HepG2 (cell line): ENCODE results near the gene ELAVL4. TPM values are rescaled to one million over a fixed set of nuclear protein-coding genes. Genes with fewer than 3 reads are reported as not detected.

Experiments used
- ATAC-seq: fragments of 200-7000 bp; cut with Tn5 transposase; 3 replicates; pipeline ENCODE4 v1.9.1; 2020; ENCODE audit warnings: mild to moderate bottlenecking, moderate library complexity
- BruUV-seq: library from RNA; stranded (reverse); fragments of 400-500 nt; replicated peaks from 2 replicates; lab custom pipeline; 2021; lab: Mats Ljungman, UMichigan
- CTCF ChIA-PET: fragments of 300-600 bp; formaldehyde crosslinking; extraction: SDS; loops from one replicate; lab custom pipeline; 2021; ENCODE audit warnings: low total read pairs, inconsistent platforms, low intra/inter-chr PET ratio; lab: Yijun Ruan, JAX
- POLR2A ChIA-PET: fragments of 350-600 bp; sonication (Branson Sonifier 250); formaldehyde crosslinking; loops from one replicate; lab custom pipeline; 2020; ENCODE audit warnings: antibody characterized with exemption, inconsistent platforms; lab: Yijun Ruan, JAX
- DNase-seq: peaks from one replicate; pipeline ENCODE4 v3.0.0-alpha.2; 2015; ENCODE audit warnings: low spot score
- FAIRE-seq: peaks from 3 replicates; lab custom pipeline; 2011; peaks lifted over from hg19 to GRCh38; lab: Jason Lieb, UNC
- H2AFZ ChIP-seq: one replicate; pipeline ENCODE4 v1.6.1; 2011; ENCODE audit warnings: low read length, inconsistent platforms
- H3K27ac ChIP-seq: fragments of 300-600 bp; 3 replicates; pipeline ENCODE4 v1.8.0; 2011; ENCODE audit warnings: mixed run types, mild to moderate bottlenecking, mixed read lengths, low read length, inconsistent platforms; ENCODE audit not compliant: insufficient read depth; ENCODE audit errors: extremely low read length
- H3K27me3 ChIP-seq, 2 experiments: fragments of 200-600 bp in 1 of 2; 2 replicates in 1 of 2; 3 replicates in 1 of 2; pipeline versions ENCODE4 v1.6.0 to v1.8.0; 2011; ENCODE audit warnings: low read length in 2 of 2, mild to moderate bottlenecking in 2 of 2, moderate library complexity in 2 of 2, inconsistent platforms in 1 of 2; ENCODE audit not compliant: insufficient read depth in 2 of 2, control insufficient read depth in 1 of 2
- H3K36me3 ChIP-seq, 2 experiments: fragments of 200-600 bp in 1 of 2; replicated peaks in 1 of 2; 2 replicates in 1 of 2; 3 replicates in 1 of 2; pipeline versions ENCODE4 v1.5.1 to v1.8.0; 2011; ENCODE audit warnings: low read length in 2 of 2, inconsistent platforms in 1 of 2; ENCODE audit not compliant: insufficient read depth in 2 of 2, control insufficient read depth in 1 of 2
- H3K4me1 ChIP-seq: 2 replicates; pipeline ENCODE4 v1.5.1; 2012; ENCODE audit warnings: low read length, inconsistent platforms; ENCODE audit not compliant: insufficient read depth
- H3K4me2 ChIP-seq: 2 replicates; pipeline ENCODE4 v1.6.0; 2011; ENCODE audit warnings: low read depth, low read length, inconsistent platforms
- H3K4me3 ChIP-seq, 3 experiments: fragments of 200-600 bp in 1 of 3; sonication (generic), shearing (Covaris generic) in 1 of 3; replicated peaks in 1 of 3; 2 replicates each; pipeline ENCODE4 v1.5.1; 2011 to 2016; ENCODE audit warnings: low read length in 3 of 3, inconsistent platforms in 2 of 3, low read depth in 2 of 3, mild to moderate bottlenecking in 2 of 3, control low read depth in 1 of 3, mixed read lengths in 1 of 3; ENCODE audit not compliant: insufficient read depth in 1 of 3
- H3K79me2 ChIP-seq: one replicate; pipeline ENCODE4 v1.6.1; 2011; ENCODE audit warnings: low read length, inconsistent platforms; ENCODE audit not compliant: insufficient read depth
- H3K9ac ChIP-seq: 2 replicates; pipeline ENCODE4 v1.6.0; 2011; ENCODE audit warnings: mild to moderate bottlenecking, low read depth, low read length, inconsistent platforms; ENCODE audit not compliant: insufficient read depth
- H3K9me3 ChIP-seq: 2 replicates; pipeline ENCODE4 v1.5.1; 2012; ENCODE audit warnings: mild to moderate bottlenecking, low read length
- H4K20me1 ChIP-seq: 2 replicates; pipeline ENCODE4 v1.6.0; 2011; ENCODE audit warnings: inconsistent platforms, mild to moderate bottlenecking, low read length, moderate library complexity; ENCODE audit not compliant: insufficient read depth
- E2F2 ChIP-seq: sonication (generic); formaldehyde crosslinking; IDR thresholded peaks from 2 replicates; pipeline ENCODE4 v1.4.0; 2020; ENCODE audit warnings: missing genetic modification reagents, borderline replicate concordance
- FIP1L1 ChIP-seq: fragments of 200-400 bp; formaldehyde crosslinking; IDR thresholded peaks from 2 replicates; pipeline ENCODE4 v1.6.1; 2018; ENCODE audit warnings: low read depth, mild to moderate bottlenecking, low read length, moderate library complexity, borderline replicate concordance; ENCODE audit not compliant: insufficient read depth
- FOXO4 ChIP-seq: sonication (generic); formaldehyde crosslinking; conservative IDR thresholded peaks from 2 replicates; pipeline ENCODE4 v1.8.1; 2023; ENCODE audit warnings: missing genetic modification reagents
- KLF6 ChIP-seq: IDR thresholded peaks from 2 replicates; pipeline ENCODE4 v1.8.0; 2016; ENCODE audit warnings: missing biosample characterization, missing genetic modification reagents
- ZNF3 ChIP-seq: IDR thresholded peaks from 2 replicates; pipeline ENCODE4 v1.7.0; 2017; ENCODE audit warnings: inconsistent platforms
- ZNF672 ChIP-seq: sonication (generic); formaldehyde crosslinking; IDR thresholded peaks from 2 replicates; pipeline ENCODE4 v1.8.1; 2022; ENCODE audit warnings: missing genetic modification reagents
- WGBS: methylation state at CpG from one replicate; pipeline ENCODE4 v1.1.6; 2017; ENCODE audit warnings: low lambda C conversion rate; 5-methylcytosine and 5-hydroxymethylcytosine counted together
- in situ Hi-C: cut with HindIII; loops from 2 replicates; pipeline ENCODE4 v1.10.0; 2017; ENCODE audit warnings: low pct_unique_long_range_greater_than_20kb; ENCODE audit not compliant: extremely low pct_ligation_motif_present
- intact Hi-C: fragments of 100-400 bp; cut with micrococcal nuclease; formaldehyde crosslinking; loops from one replicate; pipeline ENCODE4 v1.10.0; 2022; ENCODE audit not compliant: unreplicated experiment
- polyA plus RNA-seq, 8 experiments: library from polyadenylated mRNA; depleted of rRNA in 3 of 8; stranded (reverse) in 7 of 8; unstranded in 1 of 8; fragments of >200 nt; fragmentation: Illumina TruSeq in 4 of 8; extraction: Trizol in 4 of 8; gene quantifications; 2 replicates each; pipeline versions ENCODE4 v1.2.1 to v1.2.3, GENCODE V29; 2011 to 2016; ENCODE audit warnings: low read depth in 4 of 8, missing spikeins in 1 of 8, mixed read lengths in 1 of 8; ENCODE audit not compliant: insufficient read depth in 1 of 8
- total RNA-seq, 5 experiments: library from RNA; depleted of rRNA; stranded (reverse); fragments of >200 nt; fragmentation: Illumina TruSeq; extraction: Trizol; gene quantifications; 2 replicates each; pipeline ENCODE4 v1.2.3, GENCODE V29; 2016; ENCODE audit warnings: low read depth in 1 of 5
- TF ChIP-seq, protein P1 (sequence below): sonication (generic); formaldehyde crosslinking; IDR thresholded peaks from 2 replicates; pipeline ENCODE4 v1.4.0; 2020; ENCODE audit warnings: low read depth, mild to moderate bottlenecking, missing genetic modification reagents
- TF ChIP-seq, protein P2 (sequence below): sonication (generic); formaldehyde crosslinking; IDR thresholded peaks from 2 replicates; pipeline ENCODE4 v1.5.0; 2020; ENCODE audit warnings: mild to moderate bottlenecking, missing genetic modification reagents

ELAVL4 gene
- total and polyA plus RNA-seq, 2 of the 13 experiments (the other 11 are each of a cell fraction or from before 2014, with no cell fraction given): not detected

GRCh38 chr1:50139339-50140181 is 30.8 kb downstream of the ELAVL4 start:
- TF ChIP-seq FIP1L1: no peak
- TF ChIP-seq, protein P1, sequence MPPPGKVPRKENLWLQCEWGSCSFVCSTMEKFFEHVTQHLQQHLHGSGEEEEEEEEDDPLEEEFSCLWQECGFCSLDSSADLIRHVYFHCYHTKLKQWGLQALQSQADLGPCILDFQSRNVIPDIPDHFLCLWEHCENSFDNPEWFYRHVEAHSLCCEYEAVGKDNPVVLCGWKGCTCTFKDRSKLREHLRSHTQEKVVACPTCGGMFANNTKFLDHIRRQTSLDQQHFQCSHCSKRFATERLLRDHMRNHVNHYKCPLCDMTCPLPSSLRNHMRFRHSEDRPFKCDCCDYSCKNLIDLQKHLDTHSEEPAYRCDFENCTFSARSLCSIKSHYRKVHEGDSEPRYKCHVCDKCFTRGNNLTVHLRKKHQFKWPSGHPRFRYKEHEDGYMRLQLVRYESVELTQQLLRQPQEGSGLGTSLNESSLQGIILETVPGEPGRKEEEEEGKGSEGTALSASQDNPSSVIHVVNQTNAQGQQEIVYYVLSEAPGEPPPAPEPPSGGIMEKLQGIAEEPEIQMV (CRISPR knock-in tag): no peak
- TF ChIP-seq KLF6 (CRISPR knock-in tag): no peak
- no peak for TF ChIP-seq ZNF3 (CRISPR knock-in tag)
- TF ChIP-seq ZNF672 (CRISPR knock-in tag): no peak
- TF ChIP-seq E2F2 (CRISPR knock-in tag): no peak
- TF ChIP-seq FOXO4 (CRISPR knock-in tag): no peak
- TF ChIP-seq, protein P2, sequence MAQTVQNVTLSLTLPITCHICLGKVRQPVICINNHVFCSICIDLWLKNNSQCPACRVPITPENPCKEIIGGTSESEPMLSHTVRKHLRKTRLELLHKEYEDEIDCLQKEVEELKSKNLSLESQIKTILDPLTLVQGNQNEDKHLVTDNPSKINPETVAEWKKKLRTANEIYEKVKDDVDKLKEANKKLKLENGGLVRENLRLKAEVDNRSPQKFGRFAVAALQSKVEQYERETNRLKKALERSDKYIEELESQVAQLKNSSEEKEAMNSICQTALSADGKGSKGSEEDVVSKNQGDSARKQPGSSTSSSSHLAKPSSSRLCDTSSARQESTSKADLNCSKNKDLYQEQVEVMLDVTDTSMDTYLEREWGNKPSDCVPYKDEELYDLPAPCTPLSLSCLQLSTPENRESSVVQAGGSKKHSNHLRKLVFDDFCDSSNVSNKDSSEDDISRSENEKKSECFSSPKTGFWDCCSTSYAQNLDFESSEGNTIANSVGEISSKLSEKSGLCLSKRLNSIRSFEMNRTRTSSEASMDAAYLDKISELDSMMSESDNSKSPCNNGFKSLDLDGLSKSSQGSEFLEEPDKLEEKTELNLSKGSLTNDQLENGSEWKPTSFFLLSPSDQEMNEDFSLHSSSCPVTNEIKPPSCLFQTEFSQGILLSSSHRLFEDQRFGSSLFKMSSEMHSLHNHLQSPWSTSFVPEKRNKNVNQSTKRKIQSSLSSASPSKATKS (CRISPR knock-in tag): no peak
- Histone ChIP-seq H3K4me1 (no peaks in the 10 kb centered on the region), H3K27me3 (no peaks in the 10 kb centered on the region), H3K4me3 (no peak overlapping the region), H3K27ac (no peak overlapping the region), H3K9ac (no peak overlapping the region), H3K36me3 (no peaks in the 10 kb centered on the region), H3K4me2 (no peak overlapping the region), H3K9me3 (no peaks in the 10 kb centered on the region), H2AFZ (no peak overlapping the region), H3K79me2 (no peaks in the 10 kb centered on the region), H4K20me1 (no peaks in the 10 kb centered on the region)
- ATAC-seq: no peak
- no TSS peak for BruUV-seq
- POLR2A ChIA-PET: no interaction called here
- in situ Hi-C loops (no loop called here), intact Hi-C loops (no loop called here)
- no peak for FAIRE-seq
- CTCF ChIA-PET: no interaction called here
- no peak for DNase-seq
- WGBS: 30% methylated on average over 10 of the region's 10 CpGs
